ENCODE data around the gene OLFM2.

Gene OLFM2

DNA sequence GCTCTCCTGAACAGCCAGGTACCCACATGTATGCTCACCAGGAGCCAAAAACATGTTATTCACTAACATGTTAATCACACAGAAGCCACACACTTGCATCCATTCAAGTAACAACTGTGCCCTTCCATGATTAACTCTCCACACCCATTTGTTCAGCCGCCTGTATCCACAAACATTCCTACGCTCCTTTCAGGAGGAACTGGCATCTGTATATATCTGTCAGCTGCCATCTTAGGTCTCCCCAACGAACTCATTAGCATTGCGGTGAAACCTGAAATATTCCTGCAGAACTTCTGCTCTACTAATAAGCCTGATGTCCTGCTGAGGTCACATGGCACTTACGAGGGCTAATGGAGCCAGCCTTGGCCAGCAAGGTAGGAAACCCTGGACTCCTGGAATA lies 33.0 kb downstream of the OLFM2 start:
- DNase-seq, result no peak

DNA sequence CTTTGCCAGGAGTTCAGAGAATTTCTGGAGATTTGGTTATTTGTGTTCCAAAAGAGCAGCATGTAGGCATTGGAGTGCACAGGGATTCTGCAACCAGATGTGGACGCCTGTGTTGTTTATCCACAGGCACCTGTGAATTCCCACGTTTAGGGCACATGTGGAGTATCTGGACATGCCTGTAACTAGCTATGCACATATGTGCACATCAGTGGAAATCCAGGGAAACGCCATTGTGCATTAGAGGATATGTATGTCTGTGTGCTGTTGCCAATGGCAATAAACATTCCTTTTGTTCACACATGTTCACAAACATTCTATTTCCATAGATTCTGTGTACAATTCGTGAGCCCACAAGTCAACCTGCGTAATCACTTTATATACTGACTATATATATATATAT lies 34.7 kb downstream of the OLFM2 start:
- no peak for DNase-seq

DNA sequence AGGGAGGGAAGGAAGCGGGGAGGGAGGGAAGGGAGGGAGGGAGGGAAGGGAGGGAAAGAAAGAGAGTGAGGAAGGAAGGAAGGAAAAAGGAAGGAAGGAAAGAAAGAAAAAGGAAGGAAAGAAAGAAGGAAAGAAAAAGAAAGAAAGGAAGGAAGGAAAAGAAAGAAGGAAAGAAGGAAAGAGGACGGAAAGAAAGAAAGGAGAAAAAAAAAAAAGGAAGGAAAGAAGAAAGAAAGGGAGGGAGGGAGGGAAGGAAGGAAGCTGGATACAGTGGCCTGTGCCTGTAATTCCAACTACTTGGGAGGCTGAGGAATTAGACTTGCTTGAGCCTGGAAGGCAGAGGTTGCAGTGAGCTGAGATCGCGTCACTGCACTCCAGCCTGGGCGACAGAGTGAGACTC lies 35.3 kb downstream of the OLFM2 start:
- DNase-seq, result no peak

- DNase-seq, result no peak
These were observed 44.5 kb downstream of the OLFM2 start for GRCh38 chr19:9891609-9892373.

DNA sequence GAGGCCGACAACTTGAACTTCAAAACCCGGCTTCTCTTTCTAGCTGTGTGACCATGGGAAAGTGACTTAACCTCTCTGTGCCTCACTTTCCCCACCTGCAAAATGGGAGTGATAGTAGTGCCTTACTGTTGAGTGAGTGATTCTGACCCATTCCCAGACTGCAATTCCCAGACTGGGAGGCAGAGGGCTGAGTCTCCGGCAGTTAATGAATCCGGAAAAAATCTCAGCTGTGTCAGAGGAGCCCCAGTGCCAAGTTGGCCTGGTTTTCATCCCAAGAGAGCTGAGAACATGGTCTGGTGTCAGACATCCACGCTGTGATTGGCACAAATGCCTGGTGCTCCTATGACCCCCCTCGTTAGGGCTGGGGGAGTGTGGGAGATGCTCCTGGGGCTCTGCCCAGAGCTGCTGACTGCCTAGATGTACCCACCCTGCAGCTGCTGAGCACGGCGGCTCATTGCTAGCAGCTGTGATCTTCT lies 51.2 kb downstream of the OLFM2 start:
- DNase-seq, result no peak

- no peak for DNase-seq
These were observed 52.6 kb downstream of the OLFM2 start for GRCh38 chr19:9883764-9884163.

- no peak for DNase-seq
These were observed 53.0 kb downstream of the OLFM2 start for GRCh38 chr19:9883231-9883758.

DNA sequence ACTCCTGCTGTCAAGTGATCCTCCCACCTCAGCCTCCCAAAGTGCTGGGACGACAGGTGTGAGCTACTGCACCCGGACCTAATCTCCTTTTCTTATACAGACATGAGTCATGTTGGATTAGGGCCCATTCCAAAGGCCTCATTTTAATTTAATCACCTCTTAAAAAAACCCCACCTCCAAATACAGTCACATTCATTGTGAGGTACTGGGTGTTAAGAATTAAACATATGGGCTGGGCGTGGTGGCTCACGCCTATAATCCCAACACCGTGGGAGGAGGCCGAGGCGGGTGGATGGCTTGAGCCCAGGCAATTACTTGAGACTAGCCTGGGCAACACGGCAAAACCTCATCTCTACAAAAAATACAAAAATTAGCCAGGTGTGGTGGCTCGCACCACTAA lies 54.6 kb downstream of the OLFM2 start:
- no peak for DNase-seq

DNA sequence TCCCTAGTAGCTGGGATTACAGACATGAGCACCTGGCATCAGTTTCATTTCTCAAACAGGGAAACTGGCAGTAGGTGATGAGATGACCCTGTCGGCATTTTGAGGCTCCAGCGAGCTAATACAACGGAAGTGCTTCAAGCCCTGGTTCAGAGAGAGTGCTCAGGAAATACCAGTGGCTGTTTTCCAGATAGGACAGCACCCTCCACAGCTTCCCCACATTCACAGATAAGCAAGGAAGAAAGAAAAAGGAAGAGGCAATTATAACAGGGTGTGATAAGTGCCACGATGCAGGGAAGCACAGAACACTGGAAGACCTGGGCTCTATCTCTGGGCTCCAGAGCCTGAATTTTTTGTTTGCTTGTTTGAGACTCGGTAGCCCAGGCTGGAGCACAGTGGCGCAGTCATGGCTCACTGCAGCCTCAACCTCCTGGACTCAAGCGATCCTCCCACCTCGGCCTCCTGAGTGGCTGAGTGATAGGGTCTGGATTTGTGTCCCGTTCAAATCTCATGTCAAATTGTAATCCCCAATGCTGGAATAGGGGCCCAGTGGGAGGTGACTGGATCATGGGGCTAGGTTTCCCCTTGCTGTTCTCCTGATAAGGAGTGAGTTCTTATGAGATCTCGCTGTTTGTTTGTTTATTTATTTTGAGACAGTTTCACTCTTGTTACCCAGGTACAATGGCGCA lies 57.7 kb downstream of the OLFM2 start:
- DNase-seq, result no peak

- no peak for DNase-seq
These were observed 58.4 kb downstream of the OLFM2 start for GRCh38 chr19:9877780-9878510.

- no peak for DNase-seq
These were observed 60.5 kb downstream of the OLFM2 start for GRCh38 chr19:9875796-9876195.

DNA sequence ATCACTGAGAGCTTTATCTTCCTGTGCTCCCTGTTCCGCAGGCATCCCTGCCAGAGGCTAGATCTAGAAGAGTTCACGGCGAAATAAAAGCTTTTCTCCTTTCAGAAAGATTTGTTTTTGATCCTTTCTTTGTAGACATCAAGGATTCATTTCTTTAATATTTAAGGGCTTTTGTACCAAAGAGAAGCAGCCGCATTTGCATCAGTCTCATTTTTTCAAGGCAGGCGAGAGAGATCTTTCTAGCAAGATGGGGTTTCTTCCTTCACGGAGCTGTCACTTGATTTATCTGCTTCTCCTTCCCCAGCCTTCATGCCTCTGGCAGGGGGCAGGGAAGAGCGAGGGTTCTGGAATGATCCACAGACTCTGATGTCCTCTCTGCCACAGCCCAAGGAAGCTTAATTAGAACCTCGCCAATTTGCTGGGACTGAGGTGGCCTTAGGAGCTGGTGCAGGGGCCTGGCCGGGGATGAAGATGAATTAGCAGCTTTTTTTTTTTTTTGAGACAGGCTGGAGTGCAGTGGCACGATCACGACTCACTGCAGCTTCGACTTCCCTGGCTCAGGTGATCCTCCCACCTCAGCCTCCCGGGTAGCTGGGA lies 61.2 kb downstream of the OLFM2 start:
- no peak for DNase-seq

DNA sequence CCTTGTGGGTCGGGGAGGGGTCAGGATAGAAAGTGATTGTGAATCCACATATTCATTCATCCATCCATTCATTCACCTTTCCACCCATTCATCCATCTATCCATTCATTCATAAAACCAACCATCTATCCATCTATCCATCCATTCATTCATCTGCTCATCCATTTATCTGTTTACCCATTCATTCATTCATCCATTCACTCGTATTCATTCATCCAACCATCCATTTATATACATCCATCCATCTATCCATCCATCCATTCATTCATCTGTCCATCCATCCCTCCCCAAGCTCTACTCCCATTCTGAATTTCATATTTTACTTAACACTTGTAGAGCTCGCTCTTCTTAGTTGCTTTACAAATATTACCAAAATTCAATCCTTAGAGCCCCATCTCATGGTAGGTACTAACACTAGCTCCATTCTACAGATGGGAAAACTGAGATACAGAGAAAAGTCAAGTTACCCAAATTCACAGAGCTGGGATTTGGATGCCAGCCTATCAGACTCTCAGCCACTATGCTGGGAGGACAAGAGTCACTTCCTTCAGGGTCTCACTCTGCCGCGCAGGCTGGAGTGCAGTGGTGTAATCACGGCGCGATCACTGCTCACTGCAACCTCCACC lies 63.6 kb downstream of the OLFM2 start:
- no peak for DNase-seq

DNA sequence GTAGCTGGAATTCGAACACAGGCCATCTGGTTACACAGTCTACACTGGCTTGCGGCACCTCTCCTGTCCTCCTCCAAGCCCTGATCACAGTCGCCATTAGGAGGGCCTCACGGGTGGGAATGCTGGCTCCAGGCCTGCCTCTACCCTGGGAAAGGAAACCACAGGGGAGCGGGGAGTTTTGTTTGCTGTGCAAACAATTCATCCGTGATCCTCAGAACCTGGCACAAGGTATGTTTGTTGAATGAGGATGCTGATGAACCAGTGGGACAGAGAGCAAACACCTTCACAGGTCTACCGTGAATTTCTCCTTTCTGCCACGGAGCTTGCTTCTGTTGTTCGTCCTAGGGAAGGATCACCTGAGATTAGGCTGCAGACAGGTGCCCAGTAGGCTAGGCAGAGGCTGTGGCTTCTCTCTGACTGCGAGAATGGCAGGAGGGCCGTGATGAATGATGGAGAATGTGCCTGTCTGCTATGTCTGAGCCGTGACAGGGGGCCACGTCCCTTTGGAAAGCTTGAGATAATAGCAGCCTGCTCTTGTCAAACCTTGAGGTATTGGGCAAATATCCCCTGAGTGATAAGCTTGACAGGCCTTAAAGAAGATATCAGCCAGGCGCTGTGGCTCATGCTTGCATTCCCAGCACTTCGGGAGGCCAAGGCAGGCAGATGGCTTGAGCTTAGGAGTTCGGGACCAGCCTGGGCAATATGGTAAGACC lies 64.5 kb downstream of the OLFM2 start:
- no peak for DNase-seq

- no peak for DNase-seq
These were observed 67.2 kb downstream of the OLFM2 start for GRCh38 chr19:9868983-9869617.

- peak; percentile 63 for DNase-seq
These were observed 70.4 kb downstream of the OLFM2 start for GRCh38 chr19:9865732-9866501.

DNA sequence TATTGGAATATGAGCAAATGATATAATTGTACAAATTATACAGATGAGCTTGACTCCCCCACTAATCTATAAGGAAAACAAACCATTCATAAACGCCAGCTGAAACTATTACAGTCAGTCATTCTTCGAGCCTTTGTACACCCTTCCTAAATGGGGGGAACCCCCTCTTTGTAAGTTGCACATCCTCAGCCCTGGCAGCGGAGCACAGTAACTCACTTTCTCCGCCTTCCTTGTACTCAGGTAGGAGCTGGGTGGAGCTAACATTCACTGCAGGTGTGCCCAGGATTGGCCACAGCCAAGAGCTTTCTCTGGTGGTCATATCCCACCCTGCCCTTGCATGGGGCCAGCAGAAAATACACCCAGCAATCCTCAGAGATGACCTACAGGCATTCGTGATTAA lies 72.6 kb downstream of the OLFM2 start:
- DNase-seq, result peak; percentile 25

DNA sequence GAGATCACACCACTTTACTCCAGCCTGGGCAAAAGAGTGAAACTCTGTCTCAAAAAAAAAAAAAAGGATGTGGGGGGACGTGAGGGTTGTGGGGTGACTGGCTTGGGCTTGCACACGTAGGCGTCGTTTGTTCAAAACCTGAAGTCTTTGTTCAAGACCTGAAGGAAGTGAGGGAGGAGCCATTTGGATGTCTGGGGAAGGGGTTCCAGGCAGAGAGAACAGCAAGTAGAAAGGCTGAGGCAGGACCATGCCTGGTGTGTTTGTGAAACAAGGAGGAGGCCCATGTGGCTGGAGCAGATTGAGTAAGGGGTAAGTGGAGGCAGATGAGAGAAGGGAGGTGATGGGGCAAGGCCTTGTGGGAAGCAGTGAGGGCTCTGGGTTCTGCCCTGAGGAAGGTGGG lies 73.4 kb downstream of the OLFM2 start:
- peak; percentile 21 for DNase-seq

- no peak for DNase-seq
These were observed 74.8 kb downstream of the OLFM2 start for GRCh38 chr19:9861503-9861902.

DNA sequence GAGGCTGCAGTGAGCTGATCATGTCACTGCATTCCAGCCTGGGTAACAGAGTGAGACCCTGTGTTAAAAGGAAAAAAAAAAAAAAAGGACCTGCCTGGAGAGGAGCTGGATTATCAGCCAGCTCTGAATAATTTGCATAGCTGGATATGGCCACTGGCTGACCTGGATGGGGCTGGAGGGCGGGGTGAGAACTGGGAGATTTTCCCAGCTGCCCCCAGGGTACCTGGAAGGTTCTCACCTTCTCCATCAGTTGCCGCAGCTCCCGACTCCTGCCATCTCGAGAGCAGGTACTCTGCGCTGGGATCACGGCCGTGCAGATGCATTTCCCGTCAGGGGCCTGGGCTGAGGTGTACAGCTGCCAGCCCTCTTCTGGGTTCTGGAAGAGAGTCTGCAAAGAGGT lies 75.9 kb downstream of the OLFM2 start:
- DNase-seq, result no peak

DNA sequence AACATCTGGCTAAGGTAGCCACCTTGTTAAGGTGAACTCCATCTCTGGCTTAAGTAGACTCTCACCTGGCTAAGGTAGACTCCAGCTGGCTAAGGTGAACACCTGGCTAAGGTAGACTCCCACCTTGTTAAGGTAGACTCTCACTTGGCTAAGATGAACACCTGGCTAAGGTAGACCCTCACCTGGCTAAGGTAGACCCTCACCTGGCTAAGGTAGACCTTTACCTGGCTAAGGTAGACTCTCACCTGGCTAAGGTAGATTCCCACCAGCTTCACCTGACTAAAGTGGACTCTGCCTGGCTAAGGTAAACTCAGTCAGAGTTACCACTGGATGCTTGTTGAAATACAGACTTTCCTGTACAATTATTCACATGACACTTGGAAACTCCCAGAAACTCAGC lies 77.5 kb downstream of the OLFM2 start:
- DNase-seq, result no peak
